Measurements from ENCODE around the gene VAV1. TPM values are rescaled to one million over a fixed set of nuclear protein-coding genes. Genes with fewer than 3 reads are reported as not detected.

VAV1 gene
- total and polyA plus RNA-seq, 2 of the 13 experiments (the other 11 are each of a cell fraction or from before 2014, with no cell fraction given) = not detected

- in situ Hi-C loops (cut with HindIII; ENCODE audit: extremely low pct_ligation_motif_present, low pct_unique_long_range_greater_than_20kb) = no loop called here
- FAIRE-seq (no peak), ATAC-seq (no peak), DNase-seq (ENCODE audit: low spot score) (no peak)
- Histone ChIP-seq H3K9ac (ENCODE audit: insufficient read depth, low read depth, low read length) (no peak overlapping the region), H3K27me3 (ENCODE audit: control insufficient read depth in 1 of 2, insufficient read depth in 2 of 2, low read length in 2 of 2) (peaks cover 0 to 8% of the 10 kb centered on the region in 2 experiments; a peak in 2 of 5 replicates), H3K4me1 (ENCODE audit: insufficient read depth, low read length) (peaks cover 13% of the 10 kb centered on the region), H2AFZ (ENCODE audit: low read length) (no peak overlapping the region), H3K79me2 (ENCODE audit: insufficient read depth, low read length) (no peaks in the 10 kb centered on the region), H3K27ac (ENCODE audit: extremely low read length, insufficient read depth, low read length) (no peak overlapping the region), H4K20me1 (ENCODE audit: insufficient read depth, low read length) (no peaks in the 10 kb centered on the region), H3K9me3 (ENCODE audit: low read length) (peaks cover 6% of the 10 kb centered on the region; the same call in 1 of the 2 replicates), H3K4me2 (ENCODE audit: low read depth, low read length) (no peak overlapping the region), H3K36me3 (replicated peaks in 1 of 2; ENCODE audit: control insufficient read depth in 1 of 2, insufficient read depth in 2 of 2, low read length in 2 of 2) (no peaks in the 10 kb centered on the region), H3K4me3 (replicated peaks in 1 of 3; ENCODE audit: insufficient read depth in 1 of 3, low read depth in 2 of 3, low read length in 3 of 3) (no peak overlapping the region)
- TF ChIP-seq ZNF263 (CRISPR knock-in tag; IDR thresholded peaks at IDR 0.05) (no peak), EZH2 (conservative IDR thresholded peaks at IDR 0.05; ENCODE audit: low read depth, low read length) (no peak), DNMT3B (CRISPR knock-in tag; conservative IDR thresholded peaks at IDR 0.05) (no peak), KLF15 (CRISPR knock-in tag; IDR thresholded peaks at IDR 0.05; ENCODE audit: borderline replicate concordance) (no peak), NFYB (CRISPR knock-in tag; IDR thresholded peaks at IDR 0.05) (no peak), THAP11 (CRISPR knock-in tag; IDR thresholded peaks at IDR 0.05) (no peak), MYNN (CRISPR knock-in tag; IDR thresholded peaks at IDR 0.05; ENCODE audit: low read depth) (no peak), RXRA (CRISPR knock-in tag; IDR thresholded peaks at IDR 0.05) (no peak), ZNF383 (CRISPR knock-in tag; IDR thresholded peaks at IDR 0.05; ENCODE audit: borderline replicate concordance) (no peak), ZNF883 (CRISPR knock-in tag; IDR thresholded peaks at IDR 0.05; ENCODE audit: not compliant biosample characterization) (no peak), EHMT2 (IDR thresholded peaks at IDR 0.05; ENCODE audit: borderline replicate concordance, low read depth, low read length) (no peak), ZNF781 (CRISPR knock-in tag; IDR thresholded peaks at IDR 0.05; ENCODE audit: borderline replicate concordance, not compliant biosample characterization) (no peak), MEIS1 (CRISPR knock-in tag; IDR thresholded peaks at IDR 0.05; ENCODE audit: borderline replicate concordance) (no peak)
- TF ChIP-seq, protein P1, sequence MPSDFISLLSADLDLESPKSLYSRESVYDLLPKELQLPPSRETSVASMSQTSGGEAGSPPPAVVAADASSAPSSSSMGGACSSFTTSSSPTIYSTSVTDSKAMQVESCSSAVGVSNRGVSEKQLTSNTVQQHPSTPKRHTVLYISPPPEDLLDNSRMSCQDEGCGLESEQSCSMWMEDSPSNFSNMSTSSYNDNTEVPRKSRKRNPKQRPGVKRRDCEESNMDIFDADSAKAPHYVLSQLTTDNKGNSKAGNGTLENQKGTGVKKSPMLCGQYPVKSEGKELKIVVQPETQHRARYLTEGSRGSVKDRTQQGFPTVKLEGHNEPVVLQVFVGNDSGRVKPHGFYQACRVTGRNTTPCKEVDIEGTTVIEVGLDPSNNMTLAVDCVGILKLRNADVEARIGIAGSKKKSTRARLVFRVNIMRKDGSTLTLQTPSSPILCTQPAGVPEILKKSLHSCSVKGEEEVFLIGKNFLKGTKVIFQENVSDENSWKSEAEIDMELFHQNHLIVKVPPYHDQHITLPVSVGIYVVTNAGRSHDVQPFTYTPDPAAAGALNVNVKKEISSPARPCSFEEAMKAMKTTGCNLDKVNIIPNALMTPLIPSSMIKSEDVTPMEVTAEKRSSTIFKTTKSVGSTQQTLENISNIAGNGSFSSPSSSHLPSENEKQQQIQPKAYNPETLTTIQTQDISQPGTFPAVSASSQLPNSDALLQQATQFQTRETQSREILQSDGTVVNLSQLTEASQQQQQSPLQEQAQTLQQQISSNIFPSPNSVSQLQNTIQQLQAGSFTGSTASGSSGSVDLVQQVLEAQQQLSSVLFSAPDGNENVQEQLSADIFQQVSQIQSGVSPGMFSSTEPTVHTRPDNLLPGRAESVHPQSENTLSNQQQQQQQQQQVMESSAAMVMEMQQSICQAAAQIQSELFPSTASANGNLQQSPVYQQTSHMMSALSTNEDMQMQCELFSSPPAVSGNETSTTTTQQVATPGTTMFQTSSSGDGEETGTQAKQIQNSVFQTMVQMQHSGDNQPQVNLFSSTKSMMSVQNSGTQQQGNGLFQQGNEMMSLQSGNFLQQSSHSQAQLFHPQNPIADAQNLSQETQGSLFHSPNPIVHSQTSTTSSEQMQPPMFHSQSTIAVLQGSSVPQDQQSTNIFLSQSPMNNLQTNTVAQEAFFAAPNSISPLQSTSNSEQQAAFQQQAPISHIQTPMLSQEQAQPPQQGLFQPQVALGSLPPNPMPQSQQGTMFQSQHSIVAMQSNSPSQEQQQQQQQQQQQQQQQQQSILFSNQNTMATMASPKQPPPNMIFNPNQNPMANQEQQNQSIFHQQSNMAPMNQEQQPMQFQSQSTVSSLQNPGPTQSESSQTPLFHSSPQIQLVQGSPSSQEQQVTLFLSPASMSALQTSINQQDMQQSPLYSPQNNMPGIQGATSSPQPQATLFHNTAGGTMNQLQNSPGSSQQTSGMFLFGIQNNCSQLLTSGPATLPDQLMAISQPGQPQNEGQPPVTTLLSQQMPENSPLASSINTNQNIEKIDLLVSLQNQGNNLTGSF (CRISPR knock-in tag; IDR thresholded peaks at IDR 0.05) = no peak
- TF ChIP-seq, protein P2, sequence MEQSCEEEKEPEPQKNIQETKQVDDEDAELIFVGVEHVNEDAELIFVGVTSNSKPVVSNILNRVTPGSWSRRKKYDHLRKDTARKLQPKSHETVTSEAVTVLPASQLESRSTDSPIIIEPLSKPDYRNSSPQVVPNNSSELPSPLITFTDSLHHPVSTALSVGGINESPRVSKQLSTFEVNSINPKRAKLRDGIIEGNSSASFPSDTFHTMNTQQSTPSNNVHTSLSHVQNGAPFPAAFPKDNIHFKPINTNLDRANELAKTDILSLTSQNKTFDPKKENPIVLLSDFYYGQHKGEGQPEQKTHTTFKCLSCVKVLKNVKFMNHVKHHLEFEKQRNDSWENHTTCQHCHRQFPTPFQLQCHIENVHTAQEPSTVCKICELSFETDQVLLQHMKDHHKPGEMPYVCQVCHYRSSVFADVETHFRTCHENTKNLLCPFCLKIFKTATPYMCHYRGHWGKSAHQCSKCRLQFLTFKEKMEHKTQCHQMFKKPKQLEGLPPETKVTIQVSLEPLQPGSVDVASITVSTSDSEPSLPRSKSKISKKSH (CRISPR knock-in tag; IDR thresholded peaks at IDR 0.05; ENCODE audit: borderline replicate concordance) = no peak
- 55% methylated on average over 9 of the region's 9 CpGs for WGBS (ENCODE audit: low lambda C conversion rate)
- CTCF ChIA-PET (ENCODE audit: low intra/inter-chr PET ratio, low total read pairs) = no interaction called here
- POLR2A ChIA-PET = no interaction called here
- BruUV-seq (replicated peaks) = no TSS peak
- intact Hi-C loops (cut with micrococcal nuclease; ENCODE audit: unreplicated experiment) = no loop called here
These were observed 25.1 kb downstream of the VAV1 start for GRCh38 chr19:6797646-6798045.
